CD4-positive, CD25-positive, alpha-beta regulatory T cell (primary cell): Measurements from ENCODE around the gene ESR2. TPM values are rescaled to one million over a fixed set of nuclear protein-coding genes. Genes with fewer than 3 reads are reported as not detected.
"Not testable (repeated sequence)": the region's sequence is repeated elsewhere in the genome, so short reads cannot be mapped to it uniquely, and the experiment has no call there.

Source experiments
- ATAC-seq, 2 donors: fragments of 150-1000 bp; cut with Tn5 transposase; one replicate each; pipeline ENCODE4 v1.10.0; 2021; ENCODE audit warnings: low read depth in 2 of 2, moderate number of reproducible peaks in 2 of 2, moderate library complexity in 1 of 2
- DNase-seq, 3 donors: peaks; one replicate each; pipeline versions ENCODE4 v3.0.0 to v3.0.0-alpha.2; 2012 to 2022; ENCODE audit warnings: mixed read lengths in 1 of 3
- H3K27ac ChIP-seq: one replicate; pipeline ENCODE4 v1.7.0; 2013; ENCODE audit warnings: mild to moderate bottlenecking, low read length; ENCODE audit not compliant: insufficient read depth, poor library complexity, severe bottlenecking
- H3K27me3 ChIP-seq: one replicate; pipeline ENCODE4 v1.7.0; 2013; ENCODE audit warnings: low read length; ENCODE audit not compliant: control insufficient read depth, insufficient read depth
- H3K36me3 ChIP-seq: one replicate; pipeline ENCODE4 v1.7.0; 2013; ENCODE audit warnings: mild to moderate bottlenecking, low read length, moderate library complexity; ENCODE audit not compliant: control insufficient read depth, insufficient read depth
- H3K4me1 ChIP-seq: 2 replicates; pipeline ENCODE4 v1.7.0; 2013; ENCODE audit warnings: mild to moderate bottlenecking, low read length; ENCODE audit not compliant: insufficient read depth, control insufficient read depth, poor library complexity, severe bottlenecking
- H3K4me3 ChIP-seq: one replicate; pipeline ENCODE4 v1.7.0; 2013; ENCODE audit warnings: low read depth, mild to moderate bottlenecking, low read length, moderate library complexity
- H3K9me3 ChIP-seq, 2 experiments: 1 replicate in 1 of 2; 2 replicates in 1 of 2; pipeline ENCODE4 v1.7.0; 2013; ENCODE audit warnings: low read length in 2 of 2, mild to moderate bottlenecking in 1 of 2, moderate library complexity in 1 of 2; ENCODE audit not compliant: control insufficient read depth in 2 of 2
- H3K27ac Mint-ChIP-seq, 3 donors: one replicate each; pipeline ENCODE4 v1.8.0; 2020 to 2022; ENCODE audit warnings: mild to moderate bottlenecking in 3 of 3, mixed read lengths in 3 of 3, moderate library complexity in 2 of 3
- H3K27me3 Mint-ChIP-seq: one replicate; pipeline ENCODE4 v1.8.0; 2022; ENCODE audit warnings: mild to moderate bottlenecking, mixed read lengths
- H3K36me3 Mint-ChIP-seq: one replicate; pipeline ENCODE4 v1.8.0; 2020; ENCODE audit warnings: mixed read lengths
- H3K4me1 Mint-ChIP-seq, 4 donors: one replicate each; pipeline ENCODE4 v1.8.0; 2020 to 2022; ENCODE audit warnings: mixed read lengths in 4 of 4, mild to moderate bottlenecking in 1 of 4
- H3K4me3 Mint-ChIP-seq, 4 donors: one replicate each; pipeline ENCODE4 v1.8.0; 2020 to 2022; ENCODE audit warnings: mild to moderate bottlenecking in 4 of 4, mixed read lengths in 4 of 4, moderate library complexity in 3 of 4
- H3K9me3 Mint-ChIP-seq, 7 donors: one replicate each; pipeline ENCODE4 v1.8.0; 2020 to 2022; ENCODE audit warnings: mixed read lengths in 7 of 7, mild to moderate bottlenecking in 3 of 7, moderate library complexity in 2 of 7
- polyA plus RNA-seq, 4 donors: library from polyadenylated mRNA; unstranded; fragments of 300-500 nt; fragmentation: Illumina TruSeq; gene quantifications; one replicate each; pipeline ENCODE4 v1.2.3, GENCODE V29; 2021
- total RNA-seq: library from RNA; stranded (reverse); gene quantifications from one replicate; pipeline ENCODE4 v1.2.3, GENCODE V29; 2022

Gene ESR2
- total and polyA plus RNA-seq, 5 donors from 2014 or later = 0.14 to 0.40 (median 0.18) TPM; not detected in 1

GRCh38 chr14:64186231-64187129, 107.7 kb downstream of the ESR2 start:
- H3K4me1 ChIP-seq = no peaks in the 10 kb centered on the region
- no peaks in the 10 kb centered on the region for H3K9me3 Mint-ChIP-seq
- H3K4me1 Mint-ChIP-seq = peaks cover 0 to 18% (median 2%) of the 10 kb centered on the region in 4 donors
- H3K9me3 ChIP-seq = no peaks in the 10 kb centered on the region
- H3K27ac Mint-ChIP-seq = no peak overlapping the region
- peaks cover 58% of the 10 kb centered on the region for H3K36me3 Mint-ChIP-seq
- H3K4me3 ChIP-seq = no peak overlapping the region
- no peak overlapping the region for H3K4me3 Mint-ChIP-seq
- H3K27me3 ChIP-seq = no peaks in the 10 kb centered on the region
- no peaks in the 10 kb centered on the region for H3K27me3 Mint-ChIP-seq
- no peak overlapping the region for H3K27ac ChIP-seq
- no peak for DNase-seq
- ATAC-seq = no peak
- peaks cover 74% of the 10 kb centered on the region for H3K36me3 ChIP-seq

- Histone ChIP-seq H3K36me3 (peaks cover 76% of the 10 kb centered on the region), H3K4me1 (no peaks in the 10 kb centered on the region), H3K27ac (no peak overlapping the region), H3K27me3 (no peaks in the 10 kb centered on the region), H3K4me3 (no peak overlapping the region), H3K9me3 (no peaks in the 10 kb centered on the region)
- no peaks in the 10 kb centered on the region for H3K9me3 Mint-ChIP-seq
- H3K36me3 Mint-ChIP-seq = peaks cover 50% of the 10 kb centered on the region
- peaks cover 0 to 15% (median 2%) of the 10 kb centered on the region in 4 donors for H3K4me1 Mint-ChIP-seq
- H3K27ac Mint-ChIP-seq = peak overlapping the region in 1 of 3 donors; percentile 38
- H3K27me3 Mint-ChIP-seq = no peaks in the 10 kb centered on the region
- ATAC-seq (no peak), DNase-seq (no peak)
- no peak overlapping the region for H3K4me3 Mint-ChIP-seq
Measured at GRCh38 chr14:64185184-64185583, 109.0 kb downstream of the ESR2 start.

- peaks cover 0 to 24% (median 1%) of the 10 kb centered on the region in 4 donors for H3K4me1 Mint-ChIP-seq
- H3K27ac Mint-ChIP-seq = no peak overlapping the region
- peaks cover 51% of the 10 kb centered on the region for H3K36me3 Mint-ChIP-seq
- no peaks in the 10 kb centered on the region for H3K9me3 Mint-ChIP-seq
- no peaks in the 10 kb centered on the region for H3K9me3 ChIP-seq
- ATAC-seq (no peak), DNase-seq (no peak)
- H3K27ac ChIP-seq = no peak overlapping the region
- H3K27me3 Mint-ChIP-seq = no peaks in the 10 kb centered on the region
- H3K27me3 ChIP-seq = no peaks in the 10 kb centered on the region
- H3K4me3 Mint-ChIP-seq = no peak overlapping the region
- H3K4me3 ChIP-seq = no peak overlapping the region
- peaks cover 76% of the 10 kb centered on the region for H3K36me3 ChIP-seq
- H3K4me1 ChIP-seq = no peaks in the 10 kb centered on the region
Measured at GRCh38 chr14:64184103-64184729, 110.0 kb downstream of the ESR2 start.

GRCh38 chr14:64182908-64183307, 111.3 kb downstream of the ESR2 start:
- peaks cover 76% of the 10 kb centered on the region for H3K36me3 ChIP-seq
- peaks cover 49% of the 10 kb centered on the region for H3K36me3 Mint-ChIP-seq

GRCh38 chr14:64178814-64179213, 115.4 kb downstream of the ESR2 start:
- no peak for DNase-seq
- Mint-ChIP-seq H3K27ac (no peak overlapping the region), H3K27me3 (no peaks in the 10 kb centered on the region), H3K4me3 (no peak overlapping the region), H3K4me1 (peaks cover 0 to 10% (median 5%) of the 10 kb centered on the region in 4 donors), H3K9me3 (no peaks in the 10 kb centered on the region), H3K36me3 (peaks cover 54% of the 10 kb centered on the region)
- H3K9me3 ChIP-seq = no peaks in the 10 kb centered on the region
- no peak for ATAC-seq
- peaks cover 74% of the 10 kb centered on the region for H3K36me3 ChIP-seq
- no peaks in the 10 kb centered on the region for H3K27me3 ChIP-seq
- no peak overlapping the region for H3K4me3 ChIP-seq
- H3K4me1 ChIP-seq = no peaks in the 10 kb centered on the region
- no peak overlapping the region for H3K27ac ChIP-seq

More at GRCh38 chr14:64182908-64183307, 111.3 kb downstream of the ESR2 start:
- not testable (repeated sequence) for H3K4me3 ChIP-seq, H3K27me3 Mint-ChIP-seq, H3K4me1 ChIP-seq, H3K27ac ChIP-seq, ATAC-seq, H3K27me3 ChIP-seq, H3K4me3 Mint-ChIP-seq, H3K9me3 ChIP-seq, DNase-seq, H3K9me3 Mint-ChIP-seq
- H3K27ac Mint-ChIP-seq = peak overlapping the region in 1 of 3 donors; percentile 80
- peaks cover 0 to 17% (median 1%) of the 10 kb centered on the region in 4 donors for H3K4me1 Mint-ChIP-seq

GRCh38 chr14:64176330-64176729, 117.8 kb downstream of the ESR2 start:
- H3K4me3 ChIP-seq = no peak overlapping the region
- no peaks in the 10 kb centered on the region for H3K9me3 ChIP-seq
- Mint-ChIP-seq H3K27ac (peak overlapping the region in 1 of 3 donors; percentile 22), H3K9me3 (peaks cover 0 to 1% (median 0%) of the 10 kb centered on the region in 7 donors), H3K36me3 (peaks cover 61% of the 10 kb centered on the region), H3K4me3 (no peak overlapping the region), H3K27me3 (no peaks in the 10 kb centered on the region), H3K4me1 (peaks cover 0 to 10% (median 5%) of the 10 kb centered on the region in 4 donors)
- H3K27me3 ChIP-seq = no peaks in the 10 kb centered on the region
- no peaks in the 10 kb centered on the region for H3K4me1 ChIP-seq
- H3K36me3 ChIP-seq = peaks cover 90% of the 10 kb centered on the region
- DNase-seq (no peak), ATAC-seq (no peak)
- no peak overlapping the region for H3K27ac ChIP-seq

GRCh38 chr14:64174922-64175782, 119.0 kb downstream of the ESR2 start:
- Mint-ChIP-seq H3K27me3 (no peaks in the 10 kb centered on the region), H3K4me1 (peaks cover 0 to 9% (median 5%) of the 10 kb centered on the region in 4 donors), H3K36me3 (peaks cover 62% of the 10 kb centered on the region), H3K4me3 (peak overlapping the region in 1 of 4 donors; percentile 73), H3K9me3 (peaks cover 0 to 1% (median 0%) of the 10 kb centered on the region in 7 donors), H3K27ac (peak overlapping the region in 2 of 3 donors; percentile 21 to 38)
- DNase-seq (no peak), ATAC-seq (no peak)
- H3K27ac ChIP-seq = no peak overlapping the region
- H3K36me3 ChIP-seq = peaks cover 89% of the 10 kb centered on the region
- H3K9me3 ChIP-seq = no peaks in the 10 kb centered on the region
- H3K27me3 ChIP-seq = no peaks in the 10 kb centered on the region
- no peaks in the 10 kb centered on the region for H3K4me1 ChIP-seq
- H3K4me3 ChIP-seq = no peak overlapping the region
